SK-N-SH (cell line): ENCODE data around the gene INAVA.

Source experiments
- CHD2 ChIP-seq: fragments of 150-350 bp; IDR thresholded peaks from 2 replicates; pipeline ENCODE4 v1.6.1; 2018; ENCODE audit warnings: low read length; ENCODE audit not compliant: partially characterized antibody
- CTCF ChIP-seq: fragments of 200-600 bp; sonication (generic); IDR thresholded peaks from 2 replicates; pipeline ENCODE4 v1.6.1; 2017; ENCODE audit warnings: antibody characterized with exemption, mild to moderate bottlenecking, moderate library complexity
- EZH2phosphoT487 ChIP-seq: fragments of 200-600 bp; sonication (generic); IDR thresholded peaks from 2 replicates; pipeline ENCODE4 v1.6.1; 2017; ENCODE audit warnings: low read depth, mixed run types, mild to moderate bottlenecking, antibody characterized with exemption, moderate library complexity, borderline replicate concordance
- FOSL2 ChIP-seq: IDR thresholded peaks from 2 replicates; pipeline ENCODE4 v1.4.0; 2012; ENCODE audit warnings: low read depth, mild to moderate bottlenecking, moderate library complexity, borderline replicate concordance
- RXRA ChIP-seq: IDR thresholded peaks from 2 replicates; pipeline ENCODE4 v1.4.0; 2012; ENCODE audit warnings: low read depth, mild to moderate bottlenecking, borderline replicate concordance
- SIN3A ChIP-seq: IDR thresholded peaks from 2 replicates; pipeline ENCODE4 v1.6.1; 2012; ENCODE audit warnings: low read depth, mild to moderate bottlenecking, low read length, moderate library complexity, borderline replicate concordance
- TF ChIP-seq, protein P1 (sequence below): fragments of 150-350 bp; IDR thresholded peaks from 2 replicates; pipeline ENCODE4 v1.6.1; 2017; ENCODE audit warnings: antibody characterized with exemption, low read length, low read depth, borderline replicate concordance
- TF ChIP-seq, protein P2 (sequence below): IDR thresholded peaks from 2 replicates; pipeline ENCODE4 v1.6.1; 2012; ENCODE audit warnings: mild to moderate bottlenecking, low read depth, low read length, moderate library complexity

DNA sequence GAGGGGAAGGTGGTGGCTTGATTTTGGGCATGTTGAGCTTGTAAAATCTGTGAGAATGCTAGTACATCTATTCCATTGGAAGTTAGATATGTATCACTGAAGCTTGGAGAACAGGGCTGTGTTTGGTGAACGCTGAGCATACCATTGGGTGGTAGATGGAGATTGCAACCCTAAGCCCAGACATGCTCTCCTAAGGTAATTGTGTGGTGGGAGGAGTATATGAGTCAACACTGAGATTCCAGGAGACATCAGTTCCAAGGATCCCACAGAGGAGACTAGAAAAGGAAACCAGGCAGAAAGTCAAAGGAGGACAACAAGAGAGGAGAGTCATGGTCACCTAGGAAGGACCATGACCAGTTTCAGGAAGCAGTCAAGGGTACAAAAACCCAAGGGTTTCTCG lies 68.4 kb downstream of the INAVA start:
- TF ChIP-seq EZH2phosphoT487 = no peak
- TF ChIP-seq CTCF = no peak
- no peak for TF ChIP-seq SIN3A
- TF ChIP-seq CHD2 = no peak
- TF ChIP-seq, protein P1, sequence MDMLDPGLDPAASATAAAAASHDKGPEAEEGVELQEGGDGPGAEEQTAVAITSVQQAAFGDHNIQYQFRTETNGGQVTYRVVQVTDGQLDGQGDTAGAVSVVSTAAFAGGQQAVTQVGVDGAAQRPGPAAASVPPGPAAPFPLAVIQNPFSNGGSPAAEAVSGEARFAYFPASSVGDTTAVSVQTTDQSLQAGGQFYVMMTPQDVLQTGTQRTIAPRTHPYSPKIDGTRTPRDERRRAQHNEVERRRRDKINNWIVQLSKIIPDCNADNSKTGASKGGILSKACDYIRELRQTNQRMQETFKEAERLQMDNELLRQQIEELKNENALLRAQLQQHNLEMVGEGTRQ = no peak
- TF ChIP-seq, protein P2, sequence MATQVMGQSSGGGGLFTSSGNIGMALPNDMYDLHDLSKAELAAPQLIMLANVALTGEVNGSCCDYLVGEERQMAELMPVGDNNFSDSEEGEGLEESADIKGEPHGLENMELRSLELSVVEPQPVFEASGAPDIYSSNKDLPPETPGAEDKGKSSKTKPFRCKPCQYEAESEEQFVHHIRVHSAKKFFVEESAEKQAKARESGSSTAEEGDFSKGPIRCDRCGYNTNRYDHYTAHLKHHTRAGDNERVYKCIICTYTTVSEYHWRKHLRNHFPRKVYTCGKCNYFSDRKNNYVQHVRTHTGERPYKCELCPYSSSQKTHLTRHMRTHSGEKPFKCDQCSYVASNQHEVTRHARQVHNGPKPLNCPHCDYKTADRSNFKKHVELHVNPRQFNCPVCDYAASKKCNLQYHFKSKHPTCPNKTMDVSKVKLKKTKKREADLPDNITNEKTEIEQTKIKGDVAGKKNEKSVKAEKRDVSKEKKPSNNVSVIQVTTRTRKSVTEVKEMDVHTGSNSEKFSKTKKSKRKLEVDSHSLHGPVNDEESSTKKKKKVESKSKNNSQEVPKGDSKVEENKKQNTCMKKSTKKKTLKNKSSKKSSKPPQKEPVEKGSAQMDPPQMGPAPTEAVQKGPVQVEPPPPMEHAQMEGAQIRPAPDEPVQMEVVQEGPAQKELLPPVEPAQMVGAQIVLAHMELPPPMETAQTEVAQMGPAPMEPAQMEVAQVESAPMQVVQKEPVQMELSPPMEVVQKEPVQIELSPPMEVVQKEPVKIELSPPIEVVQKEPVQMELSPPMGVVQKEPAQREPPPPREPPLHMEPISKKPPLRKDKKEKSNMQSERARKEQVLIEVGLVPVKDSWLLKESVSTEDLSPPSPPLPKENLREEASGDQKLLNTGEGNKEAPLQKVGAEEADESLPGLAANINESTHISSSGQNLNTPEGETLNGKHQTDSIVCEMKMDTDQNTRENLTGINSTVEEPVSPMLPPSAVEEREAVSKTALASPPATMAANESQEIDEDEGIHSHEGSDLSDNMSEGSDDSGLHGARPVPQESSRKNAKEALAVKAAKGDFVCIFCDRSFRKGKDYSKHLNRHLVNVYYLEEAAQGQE = no peak
- TF ChIP-seq RXRA = no peak
- TF ChIP-seq FOSL2 = no peak
